Transverse colon (tissue), 4 donors: Measurements from ENCODE around the gene APLP1. TPM values are rescaled to one million over a fixed set of nuclear protein-coding genes. Genes with fewer than 3 reads are reported as not detected.

Experiments
- DNase-seq: peaks from one replicate; pipeline ENCODE4 v3.0.0-alpha.2; 2019
- H3K27ac ChIP-seq, 4 donors: fragments of 200-600 bp; sonication (generic); 2 replicates each; pipeline ENCODE4 v1.5.1; 2016 to 2018; ENCODE audit warnings: inconsistent platforms in 4 of 4
- H3K27me3 ChIP-seq: fragments of 200-600 bp; sonication (generic); 2 replicates; pipeline ENCODE4 v1.5.1; 2017; ENCODE audit warnings: inconsistent platforms
- H3K36me3 ChIP-seq, 4 donors: fragments of 200-600 bp; sonication (generic); 2 replicates each; pipeline ENCODE4 v1.5.1; 2017 to 2019; ENCODE audit warnings: inconsistent platforms in 4 of 4
- H3K4me1 ChIP-seq, 4 donors: fragments of 200-600 bp; sonication (generic); 2 replicates each; pipeline ENCODE4 v1.5.1; 2017 to 2020; ENCODE audit warnings: inconsistent platforms in 4 of 4
- H3K4me3 ChIP-seq, 4 donors: fragments of 200-600 bp; sonication (generic); 1 replicate in 1 of 4; 2 replicates in 3 of 4; pipeline versions ENCODE4 v1.5.1 to v1.6.1; 2017 to 2019; ENCODE audit warnings: inconsistent platforms in 4 of 4
- H3K9me3 ChIP-seq, 2 donors: fragments of 200-600 bp; sonication (generic); 2 replicates each; pipeline ENCODE4 v1.5.1; 2017 to 2019; ENCODE audit warnings: inconsistent platforms in 2 of 2
- EP300 ChIP-seq: sonication (generic); formaldehyde crosslinking; IDR thresholded peaks from one replicate; pipeline ENCODE4 v1.6.1; 2017; ENCODE audit warnings: antibody characterized with exemption, low read depth
- POLR2A ChIP-seq: fragments of 450-650 bp; IDR thresholded peaks from one replicate; pipeline ENCODE4 v1.6.1; 2016; ENCODE audit warnings: antibody characterized with exemption, mild to moderate bottlenecking, moderate library complexity
- POLR2AphosphoS5 ChIP-seq, 3 donors: sonication (generic); formaldehyde crosslinking; IDR thresholded peaks; one replicate each; pipeline ENCODE4 v1.6.1; 2016; ENCODE audit warnings: antibody characterized with exemption in 3 of 3
- WGBS, 2 donors: methylation state at CpG; one replicate each; pipeline ENCODE4 v1.1.5; 2018; ENCODE audit warnings: low coverage in 1 of 2; 5-methylcytosine and 5-hydroxymethylcytosine counted together
- in situ Hi-C, 4 donors: fragments of 200-750 bp; cut with MboI; loops; one replicate each; pipeline versions ENCODE4 v1.15.0 to v1.15.1; 2017; ENCODE audit warnings: low sequenced_read_pairs in 3 of 4, low pct_ligation_motif_present in 1 of 4, low pct_unique_long_range_greater_than_20kb in 1 of 4
- intact Hi-C: fragments of 100-400 bp; cut with DNase I; formaldehyde crosslinking; loops from one replicate; pipeline ENCODE4 v1.15.1; 2023; ENCODE audit warnings: low total_unique reads
- total RNA-seq, 4 donors: library from RNA; depleted of rRNA; stranded (reverse); fragments of >200 nt; gene quantifications; one replicate each; pipeline ENCODE4 v1.1.0, GENCODE V29; 2016
- TF ChIP-seq, protein P1 (sequence below), 5 experiments: fragments of 200-600 bp in 3 of 5; fragments of 450-650 bp in 2 of 5; sonication (generic) in 3 of 5; IDR thresholded peaks; 1 replicate in 2 of 5; 2 replicates in 3 of 5; pipeline ENCODE4 v1.5.1; 2016 to 2017; ENCODE audit warnings: antibody characterized with exemption in 5 of 5, inconsistent platforms in 3 of 5, mild to moderate bottlenecking in 2 of 5, moderate library complexity in 1 of 5

Gene APLP1
- total RNA-seq, 4 donors from 2014 or later, result 1.00 to 10.5 (median 4.5) TPM

DNA sequence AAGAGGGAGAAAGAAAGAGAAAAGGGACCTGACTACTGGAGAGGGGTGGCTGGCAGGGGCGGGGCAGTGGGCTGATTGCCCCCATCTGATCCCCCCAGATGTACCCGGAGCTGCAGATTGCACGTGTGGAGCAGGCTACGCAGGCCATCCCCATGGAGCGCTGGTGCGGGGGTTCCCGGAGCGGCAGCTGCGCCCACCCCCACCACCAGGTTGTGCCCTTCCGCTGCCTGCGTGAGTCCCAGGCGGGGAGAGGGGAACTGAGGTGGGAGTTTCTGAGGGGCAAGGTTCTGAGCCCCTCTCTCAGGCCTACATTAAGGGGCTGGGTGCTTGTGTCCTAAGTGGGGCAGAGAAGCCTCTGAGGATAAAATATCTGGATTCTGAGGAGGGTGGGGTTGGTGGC, 2.4 kb downstream of the APLP1 start:
- in situ Hi-C loops, result no loop called here

DNA sequence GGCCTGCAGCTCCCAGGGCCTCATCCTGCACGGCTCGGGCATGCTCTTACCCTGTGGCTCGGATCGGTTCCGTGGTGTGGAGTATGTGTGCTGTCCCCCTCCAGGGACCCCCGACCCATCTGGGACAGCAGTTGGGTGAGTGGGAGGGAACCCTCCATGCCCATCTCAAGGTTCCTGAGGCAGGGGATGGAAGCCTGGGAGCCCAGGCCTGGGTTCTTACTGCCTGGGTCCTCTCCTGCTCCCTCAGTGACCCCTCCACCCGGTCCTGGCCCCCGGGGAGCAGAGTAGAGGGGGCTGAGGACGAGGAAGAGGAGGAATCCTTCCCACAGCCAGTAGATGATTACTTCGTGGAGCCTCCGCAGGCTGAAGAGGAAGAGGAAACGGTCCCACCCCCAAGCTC, 3.2 kb downstream of the APLP1 start:
- TF ChIP-seq EP300, result no peak
- TF ChIP-seq, protein P1, sequence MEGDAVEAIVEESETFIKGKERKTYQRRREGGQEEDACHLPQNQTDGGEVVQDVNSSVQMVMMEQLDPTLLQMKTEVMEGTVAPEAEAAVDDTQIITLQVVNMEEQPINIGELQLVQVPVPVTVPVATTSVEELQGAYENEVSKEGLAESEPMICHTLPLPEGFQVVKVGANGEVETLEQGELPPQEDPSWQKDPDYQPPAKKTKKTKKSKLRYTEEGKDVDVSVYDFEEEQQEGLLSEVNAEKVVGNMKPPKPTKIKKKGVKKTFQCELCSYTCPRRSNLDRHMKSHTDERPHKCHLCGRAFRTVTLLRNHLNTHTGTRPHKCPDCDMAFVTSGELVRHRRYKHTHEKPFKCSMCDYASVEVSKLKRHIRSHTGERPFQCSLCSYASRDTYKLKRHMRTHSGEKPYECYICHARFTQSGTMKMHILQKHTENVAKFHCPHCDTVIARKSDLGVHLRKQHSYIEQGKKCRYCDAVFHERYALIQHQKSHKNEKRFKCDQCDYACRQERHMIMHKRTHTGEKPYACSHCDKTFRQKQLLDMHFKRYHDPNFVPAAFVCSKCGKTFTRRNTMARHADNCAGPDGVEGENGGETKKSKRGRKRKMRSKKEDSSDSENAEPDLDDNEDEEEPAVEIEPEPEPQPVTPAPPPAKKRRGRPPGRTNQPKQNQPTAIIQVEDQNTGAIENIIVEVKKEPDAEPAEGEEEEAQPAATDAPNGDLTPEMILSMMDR (IDR thresholded peaks at IDR 0.05), result no peak
- Histone ChIP-seq H3K4me1 (peaks cover 10 to 24% (median 20%) of the 10 kb centered on the region in 4 donors), H3K4me3 (no peak overlapping the region), H3K27ac (no peak overlapping the region), H3K27me3 (peaks cover 52% of the 10 kb centered on the region), H3K9me3 (no peaks in the 10 kb centered on the region), H3K36me3 (no peaks in the 10 kb centered on the region)
- intact Hi-C loops, result no loop called here
- in situ Hi-C loops, result no loop called here
- 68 to 86% methylated on average over 4 to 12 of the region's 12 CpGs for WGBS, 2 donors
- no peak for DNase-seq

More for the DNA sequence above, 2.4 kb downstream of the APLP1 start:
- DNase-seq, result no peak
- Histone ChIP-seq H3K4me1 (peaks cover 10 to 24% (median 20%) of the 10 kb centered on the region in 4 donors), H3K27ac (no peak overlapping the region), H3K9me3 (no peaks in the 10 kb centered on the region), H3K4me3 (no peak overlapping the region), H3K27me3 (peaks cover 54% of the 10 kb centered on the region), H3K36me3 (no peaks in the 10 kb centered on the region)
- TF ChIP-seq EP300 (no peak), POLR2A (no peak), POLR2AphosphoS5 (IDR thresholded peaks at IDR 0.05) (no peak)
- TF ChIP-seq, protein P1 (IDR thresholded peaks at IDR 0.05), result no peak
- intact Hi-C loops, result no loop called here
- 78 to 100% methylated on average over 1 to 11 of the region's 12 CpGs for WGBS, 2 donors

DNA sequence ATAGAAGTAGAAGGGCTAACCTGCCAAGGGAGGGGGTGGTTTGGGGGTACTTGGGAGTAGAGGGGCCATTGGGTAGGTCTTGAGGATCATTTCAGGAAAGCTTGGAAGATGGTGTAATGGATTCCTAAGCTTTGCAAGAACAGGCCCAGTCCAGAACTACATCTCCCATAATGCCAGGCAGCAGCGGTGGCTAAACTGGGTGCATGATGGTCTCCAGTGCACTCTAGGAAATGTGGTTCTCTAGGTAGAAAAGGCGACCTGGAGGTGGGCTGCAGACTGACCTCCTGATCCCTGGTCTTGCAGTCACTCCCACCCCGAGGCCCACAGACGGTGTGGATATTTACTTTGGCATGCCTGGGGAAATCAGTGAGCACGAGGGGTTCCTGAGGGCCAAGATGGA, 3.8 kb downstream of the APLP1 start:
- intact Hi-C loops, result no loop called here
- peaks cover 10 to 24% (median 20%) of the 10 kb centered on the region in 4 donors for H3K4me1 ChIP-seq
- WGBS, 2 donors, result 81% methylated on average over 5 of the region's 5 CpGs; no CpG with 5 or more reads in 1 of the 2 donors
- H3K4me3 ChIP-seq, result no peak overlapping the region
- TF ChIP-seq, protein P1 (IDR thresholded peaks at IDR 0.05), result no peak
- no peak for TF ChIP-seq POLR2A
- no peak for TF ChIP-seq POLR2AphosphoS5 (IDR thresholded peaks at IDR 0.05)
- no peak overlapping the region for H3K27ac ChIP-seq
- in situ Hi-C loops, result no loop called here
- DNase-seq, result no peak
- H3K27me3 ChIP-seq, result peaks cover 48% of the 10 kb centered on the region
- no peaks in the 10 kb centered on the region for H3K36me3 ChIP-seq
- no peaks in the 10 kb centered on the region for H3K9me3 ChIP-seq

DNA sequence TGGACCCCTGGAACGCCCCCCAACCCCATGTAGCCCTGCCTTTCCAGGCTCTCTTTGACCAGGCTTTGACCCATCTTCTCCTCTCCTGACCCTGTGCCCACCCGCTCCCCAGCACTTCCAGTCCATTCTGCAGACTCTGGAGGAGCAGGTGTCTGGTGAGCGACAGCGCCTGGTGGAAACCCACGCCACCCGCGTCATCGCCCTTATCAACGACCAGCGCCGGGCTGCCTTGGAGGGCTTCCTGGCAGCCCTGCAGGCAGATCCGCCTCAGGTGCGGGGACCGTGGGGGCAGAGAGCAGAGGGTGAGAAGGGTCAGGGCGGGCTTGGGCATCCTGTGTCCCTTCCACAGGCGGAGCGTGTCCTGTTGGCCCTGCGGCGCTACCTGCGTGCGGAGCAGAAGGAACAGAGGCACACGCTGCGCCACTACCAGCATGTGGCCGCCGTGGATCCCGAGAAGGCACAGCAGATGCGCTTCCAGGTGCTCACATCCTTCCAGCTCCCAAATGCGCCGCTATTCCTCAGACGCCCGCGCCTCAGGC, 6.1 kb downstream of the APLP1 start:
- 84 to 95% methylated on average over 5 to 31 of the region's 32 CpGs for WGBS, 2 donors
- intact Hi-C loops, result no loop called here
- Histone ChIP-seq H3K27ac (no peak overlapping the region), H3K9me3 (no peaks in the 10 kb centered on the region), H3K27me3 (peaks cover 38% of the 10 kb centered on the region), H3K36me3 (no peaks in the 10 kb centered on the region), H3K4me3 (no peak overlapping the region), H3K4me1 (peaks cover under 1 to 11% (median 6%) of the 10 kb centered on the region in 4 donors)
- in situ Hi-C loops, result no loop called here
- TF ChIP-seq EP300 (no peak), POLR2AphosphoS5 (IDR thresholded peaks at IDR 0.05) (no peak), POLR2A (no peak)
- TF ChIP-seq, protein P1 (IDR thresholded peaks at IDR 0.05), result no peak
- DNase-seq, result no peak
